Tibial nerve (tissue), 3 donors: Measurements from ENCODE around the gene MTHFD1.

ENCODE experiments used
- CTCF ChIP-seq, 5 experiments: fragments of 200-600 bp in 3 of 5; fragments of 450-650 bp in 2 of 5; sonication (generic) in 3 of 5; IDR thresholded peaks; one replicate each; pipeline ENCODE4 v1.5.1; 2016 to 2019; ENCODE audit warnings: antibody characterized with exemption in 5 of 5, mild to moderate bottlenecking in 3 of 5, moderate library complexity in 2 of 5
- POLR2A ChIP-seq, 2 donors: fragments of 450-650 bp; IDR thresholded peaks; one replicate each; pipeline ENCODE4 v1.6.1; 2017; ENCODE audit warnings: antibody characterized with exemption in 2 of 2, mild to moderate bottlenecking in 2 of 2, moderate library complexity in 2 of 2

DNA sequence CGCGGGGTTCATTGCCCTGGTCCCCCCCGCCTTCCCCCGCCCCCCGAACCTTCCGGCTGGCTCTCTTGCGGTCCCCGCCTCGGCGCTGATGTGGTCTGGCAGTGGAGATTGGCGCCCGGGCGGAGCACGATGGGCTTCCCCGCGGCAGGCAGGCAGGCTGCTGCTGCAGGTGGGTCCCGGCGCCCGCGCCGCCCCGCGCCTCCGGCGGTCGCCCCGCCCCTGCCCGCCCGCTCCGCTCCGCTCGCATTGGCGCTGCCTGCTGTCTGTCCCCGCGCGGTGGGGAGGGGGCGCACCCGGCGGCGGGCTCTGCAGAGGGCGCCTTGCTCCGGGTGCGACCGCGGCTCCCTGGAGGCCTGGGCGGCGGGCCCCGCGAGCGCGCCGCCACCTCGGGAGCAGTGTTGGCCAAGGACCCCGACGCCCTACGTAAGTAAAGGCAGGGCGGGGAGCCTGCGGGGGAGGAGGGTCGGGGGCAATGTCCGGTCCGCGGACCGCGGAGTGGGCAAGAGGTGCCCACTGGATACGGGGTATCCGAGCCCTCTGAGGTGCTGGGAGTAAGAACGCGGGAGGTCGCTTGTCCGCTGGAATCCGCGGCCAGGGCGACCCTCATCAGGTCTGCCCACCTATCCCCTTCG lies 77.2 kb downstream of the MTHFD1 start, which contains the start of gene AKAP5:
- TF ChIP-seq POLR2A (IDR thresholded peaks at IDR 0.05) (no peak), CTCF (IDR thresholded peaks at IDR 0.05) (peak in 1 of 5 experiments; percentile 19)
